ENCODE measurements around the gene PRR23E.

Gene PRR23E

DNA sequence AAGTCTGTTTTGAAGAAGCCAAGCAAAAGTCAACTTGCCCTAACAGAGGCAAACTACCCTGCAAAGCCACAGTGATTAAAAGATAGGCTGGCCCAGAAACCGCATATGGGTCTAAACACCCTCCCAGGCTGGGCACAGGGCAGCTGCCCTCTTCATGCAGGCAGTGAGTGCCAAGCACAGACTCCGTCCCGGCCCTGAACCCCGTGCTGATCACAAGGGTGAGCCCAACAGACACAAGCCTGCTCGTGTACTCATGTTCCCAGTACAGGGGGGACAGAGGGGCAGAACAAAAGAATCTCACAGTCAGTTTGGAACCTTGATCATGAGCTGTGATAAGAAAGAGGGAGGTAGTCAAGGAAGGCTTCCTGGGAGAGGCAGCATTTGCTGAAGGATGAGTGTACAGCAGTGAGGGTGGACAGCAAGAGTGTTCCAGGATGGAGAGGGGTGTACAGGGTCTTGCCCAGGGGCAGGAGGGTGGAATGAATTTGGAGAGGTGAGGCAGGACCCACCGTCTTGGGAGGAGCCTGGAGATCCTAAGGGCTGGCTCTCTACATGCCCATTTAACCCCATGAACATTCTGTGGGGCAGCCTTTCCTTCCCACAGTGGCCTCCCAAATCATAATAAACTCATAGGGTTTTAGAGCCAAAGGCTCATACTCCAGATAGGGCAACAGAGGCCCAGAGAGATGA is 43.2 kb upstream of the PRR23E start:
- TF ChIP-seq, protein P1, sequence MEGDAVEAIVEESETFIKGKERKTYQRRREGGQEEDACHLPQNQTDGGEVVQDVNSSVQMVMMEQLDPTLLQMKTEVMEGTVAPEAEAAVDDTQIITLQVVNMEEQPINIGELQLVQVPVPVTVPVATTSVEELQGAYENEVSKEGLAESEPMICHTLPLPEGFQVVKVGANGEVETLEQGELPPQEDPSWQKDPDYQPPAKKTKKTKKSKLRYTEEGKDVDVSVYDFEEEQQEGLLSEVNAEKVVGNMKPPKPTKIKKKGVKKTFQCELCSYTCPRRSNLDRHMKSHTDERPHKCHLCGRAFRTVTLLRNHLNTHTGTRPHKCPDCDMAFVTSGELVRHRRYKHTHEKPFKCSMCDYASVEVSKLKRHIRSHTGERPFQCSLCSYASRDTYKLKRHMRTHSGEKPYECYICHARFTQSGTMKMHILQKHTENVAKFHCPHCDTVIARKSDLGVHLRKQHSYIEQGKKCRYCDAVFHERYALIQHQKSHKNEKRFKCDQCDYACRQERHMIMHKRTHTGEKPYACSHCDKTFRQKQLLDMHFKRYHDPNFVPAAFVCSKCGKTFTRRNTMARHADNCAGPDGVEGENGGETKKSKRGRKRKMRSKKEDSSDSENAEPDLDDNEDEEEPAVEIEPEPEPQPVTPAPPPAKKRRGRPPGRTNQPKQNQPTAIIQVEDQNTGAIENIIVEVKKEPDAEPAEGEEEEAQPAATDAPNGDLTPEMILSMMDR (IDR thresholded peaks at IDR 0.05), result no peak
- H3K4me3 ChIP-seq (ENCODE audit: low read depth in 1 of 2, low read length in 1 of 2), result no peak overlapping the region
- peaks cover 3% of the 10 kb centered on the region for H3K27me3 ChIP-seq
- H3K4me1 ChIP-seq (ENCODE audit: control insufficient read depth in 1 of 2, insufficient read depth in 1 of 2, low read depth in 1 of 2, low read length in 1 of 2), result no peaks in the 10 kb centered on the region
- H3K36me3 ChIP-seq, result no peaks in the 10 kb centered on the region
- H3K9me3 ChIP-seq, result no peaks in the 10 kb centered on the region
- H3K27ac ChIP-seq, result no peak overlapping the region

DNA sequence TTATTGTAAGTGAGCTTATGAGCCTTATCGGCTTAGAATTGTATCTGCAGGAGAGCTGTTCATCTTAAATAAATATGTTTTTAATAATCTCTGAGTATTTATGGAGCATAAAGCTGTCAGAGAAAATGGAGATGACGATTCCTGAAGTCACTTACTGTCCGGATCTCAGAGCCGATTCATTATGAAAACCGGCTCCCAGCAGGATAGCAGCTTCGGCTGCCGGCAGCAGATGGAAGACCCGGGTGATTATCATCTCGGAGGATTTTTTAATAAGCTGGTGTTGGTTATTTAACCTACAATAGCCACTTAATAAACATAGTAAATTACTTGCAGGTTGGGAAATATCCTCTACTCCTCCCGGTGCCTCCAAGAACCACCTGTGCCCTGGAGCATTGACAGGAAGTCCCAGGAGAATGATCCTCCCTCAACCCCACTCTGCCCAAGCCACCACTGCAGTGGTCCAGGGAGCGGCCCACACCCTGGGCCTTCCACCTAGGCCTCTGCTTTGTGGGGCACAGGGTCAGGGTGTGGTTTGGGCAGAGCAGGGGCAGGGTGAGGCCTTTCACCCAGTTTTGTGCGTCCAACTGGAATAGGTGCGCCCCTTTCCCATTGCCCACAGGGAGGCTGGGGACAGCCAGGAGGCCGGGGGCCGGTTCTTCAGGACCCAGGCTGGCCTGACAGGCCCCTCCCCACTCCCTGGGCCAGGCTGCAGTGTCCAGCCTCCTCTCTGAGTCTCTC is 42.2 kb upstream of the PRR23E start:
- no peaks in the 10 kb centered on the region for H3K36me3 ChIP-seq
- TF ChIP-seq, protein P1 (IDR thresholded peaks at IDR 0.05), result no peak
- H3K27ac ChIP-seq, result no peak overlapping the region
- H3K9me3 ChIP-seq, result no peaks in the 10 kb centered on the region
- H3K4me3 ChIP-seq (ENCODE audit: low read depth in 1 of 2, low read length in 1 of 2), result no peak overlapping the region
- peaks cover 3% of the 10 kb centered on the region for H3K27me3 ChIP-seq
- no peaks in the 10 kb centered on the region for H3K4me1 ChIP-seq (ENCODE audit: control insufficient read depth in 1 of 2, insufficient read depth in 1 of 2, low read depth in 1 of 2, low read length in 1 of 2)

DNA sequence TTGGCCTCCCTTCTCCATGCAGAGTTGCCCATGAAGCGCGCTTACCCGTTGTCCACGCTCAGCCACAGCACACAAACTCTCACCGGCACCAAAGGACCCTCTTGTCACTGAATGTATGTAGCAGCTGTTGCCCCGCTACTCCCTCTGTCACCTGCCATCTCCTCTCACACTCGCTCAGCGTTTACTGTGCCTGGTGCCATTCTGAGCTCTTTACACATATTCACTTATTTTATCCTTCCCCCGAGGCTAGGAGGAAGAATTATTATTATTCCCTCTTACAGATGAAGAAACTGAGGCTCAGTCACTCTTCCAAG is 41.7 kb upstream of the PRR23E start:
- H3K9me3 ChIP-seq, result no peaks in the 10 kb centered on the region
- H3K27ac ChIP-seq, result no peak overlapping the region
- no peaks in the 10 kb centered on the region for H3K36me3 ChIP-seq
- TF ChIP-seq, protein P1 (IDR thresholded peaks at IDR 0.05), result no peak
- no peak overlapping the region for H3K4me3 ChIP-seq (ENCODE audit: low read depth in 1 of 2, low read length in 1 of 2)
- no peaks in the 10 kb centered on the region for H3K4me1 ChIP-seq (ENCODE audit: control insufficient read depth in 1 of 2, insufficient read depth in 1 of 2, low read depth in 1 of 2, low read length in 1 of 2)
- peaks cover 5% of the 10 kb centered on the region for H3K27me3 ChIP-seq

DNA sequence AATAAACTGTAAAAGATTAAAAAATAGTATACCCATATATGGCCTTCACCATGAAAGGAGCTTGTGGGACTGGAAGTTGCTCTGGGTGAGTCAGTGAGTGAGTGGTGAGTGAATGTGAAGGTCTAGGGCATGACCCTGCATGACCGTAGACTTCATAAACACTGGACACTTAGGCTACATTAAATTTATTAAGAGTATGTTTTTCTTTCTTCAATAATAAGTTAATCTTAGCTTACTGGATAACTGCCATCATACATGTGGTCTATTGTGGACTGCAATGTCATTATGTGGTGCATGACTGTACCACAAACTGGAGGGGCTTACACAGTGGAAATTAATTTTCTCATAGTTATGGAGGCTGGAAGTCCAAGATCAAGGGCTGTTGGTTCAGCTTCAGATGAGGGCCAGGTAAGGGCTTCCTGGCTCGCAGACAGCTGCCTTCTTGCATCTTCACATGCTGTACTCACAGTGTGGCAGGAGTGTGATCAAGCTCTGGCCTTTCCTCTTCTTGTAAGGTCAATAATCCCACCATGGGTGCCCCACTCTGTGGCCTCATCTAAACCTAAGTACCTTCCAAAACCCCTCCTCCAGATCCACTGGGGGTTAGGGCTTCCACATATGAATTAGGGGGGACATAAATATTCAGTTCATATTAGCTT is 40.8 kb upstream of the PRR23E start:
- no peaks in the 10 kb centered on the region for H3K36me3 ChIP-seq
- H3K27ac ChIP-seq, result no peak overlapping the region
- no peaks in the 10 kb centered on the region for H3K4me1 ChIP-seq (ENCODE audit: control insufficient read depth in 1 of 2, insufficient read depth in 1 of 2, low read depth in 1 of 2, low read length in 1 of 2)
- TF ChIP-seq, protein P1 (IDR thresholded peaks at IDR 0.05), result no peak
- no peaks in the 10 kb centered on the region for H3K9me3 ChIP-seq
- peaks cover 14% of the 10 kb centered on the region for H3K27me3 ChIP-seq
- no peak overlapping the region for H3K4me3 ChIP-seq (ENCODE audit: low read depth in 1 of 2, low read length in 1 of 2)

DNA sequence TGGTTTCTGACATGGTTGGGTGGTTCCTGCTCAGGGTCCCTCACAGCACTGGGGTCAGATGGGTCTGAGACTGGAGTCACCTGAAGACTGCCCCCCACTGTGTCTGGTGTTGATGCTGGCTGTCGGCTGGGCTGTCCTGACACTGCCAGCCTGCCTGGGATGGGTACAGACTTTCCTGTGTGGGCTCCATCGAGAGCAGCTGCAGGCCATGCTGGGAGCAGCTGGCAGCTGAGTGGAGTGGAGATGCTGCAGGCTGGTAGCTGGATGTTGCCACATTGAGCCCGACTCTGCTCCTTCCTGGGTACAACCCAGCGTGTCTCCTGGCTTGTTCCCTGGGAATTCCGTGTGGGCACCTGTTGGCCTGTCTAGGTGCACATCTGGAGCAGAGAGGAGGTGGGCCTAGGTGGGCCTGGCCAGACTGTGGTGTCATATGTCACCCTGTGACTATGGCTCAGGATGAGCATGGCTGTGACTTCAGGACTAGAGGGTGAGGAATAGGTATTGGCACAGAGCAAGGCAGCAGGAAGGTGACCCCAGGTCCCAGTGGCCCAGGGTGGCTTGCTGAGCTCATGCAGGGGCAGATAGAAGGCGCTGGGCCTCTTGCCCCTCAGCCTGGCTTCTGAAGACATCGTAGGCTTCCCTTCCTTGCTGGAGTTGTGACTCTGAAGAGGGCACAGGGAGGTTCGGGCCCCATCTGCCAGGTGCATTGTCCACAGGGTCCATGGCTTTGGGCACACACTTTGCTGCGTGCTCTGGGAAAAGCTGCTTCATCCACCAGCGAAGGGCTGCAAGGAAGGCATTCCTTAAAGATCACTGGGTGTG is 40.0 kb upstream of the PRR23E start:
- no peak overlapping the region for H3K4me3 ChIP-seq (ENCODE audit: low read depth in 1 of 2, low read length in 1 of 2)
- H3K27ac ChIP-seq, result no peak overlapping the region
- no peaks in the 10 kb centered on the region for H3K9me3 ChIP-seq
- H3K4me1 ChIP-seq (ENCODE audit: control insufficient read depth in 1 of 2, insufficient read depth in 1 of 2, low read depth in 1 of 2, low read length in 1 of 2), result no peaks in the 10 kb centered on the region
- H3K36me3 ChIP-seq, result no peaks in the 10 kb centered on the region
- TF ChIP-seq, protein P1 (IDR thresholded peaks at IDR 0.05), result no peak
- peaks cover 20% of the 10 kb centered on the region for H3K27me3 ChIP-seq

Measured in neutrophil (primary cell).